Nephron progenitor cell (in vitro differentiated cells): ENCODE data around the gene AKAP7.

ENCODE experiments used
- DNase-seq: peaks from one replicate; pipeline ENCODE4 v3.0.0; 2021
- H3K27ac Mint-ChIP-seq: 2 replicates; pipeline ENCODE4 v1.8.0; 2021; ENCODE audit warnings: mild to moderate bottlenecking, moderate library complexity, mixed read lengths
- H3K27me3 Mint-ChIP-seq: 2 replicates; pipeline ENCODE4 v1.8.0; 2021; ENCODE audit warnings: mild to moderate bottlenecking, low read depth, mixed read lengths; ENCODE audit not compliant: poor library complexity
- H3K36me3 Mint-ChIP-seq: 2 replicates; pipeline ENCODE4 v1.8.0; 2021; ENCODE audit warnings: low read depth, mixed read lengths
- H3K4me1 Mint-ChIP-seq: 2 replicates; pipeline ENCODE4 v1.8.0; 2021; ENCODE audit warnings: mixed read lengths
- H3K4me3 Mint-ChIP-seq: 2 replicates; pipeline ENCODE4 v1.8.0; 2021; ENCODE audit warnings: mild to moderate bottlenecking, moderate library complexity, mixed read lengths
- H3K9me3 Mint-ChIP-seq: 2 replicates; pipeline ENCODE4 v1.8.0; 2021; ENCODE audit warnings: mild to moderate bottlenecking, moderate library complexity, mixed read lengths
- TF ChIP-seq, protein P1 (sequence below): fragments of 200-600 bp; sonication (generic); IDR thresholded peaks from 2 replicates; pipeline ENCODE4 v1.5.0; 2021; ENCODE audit warnings: antibody characterized with exemption

The AKAP7 gene

DNA sequence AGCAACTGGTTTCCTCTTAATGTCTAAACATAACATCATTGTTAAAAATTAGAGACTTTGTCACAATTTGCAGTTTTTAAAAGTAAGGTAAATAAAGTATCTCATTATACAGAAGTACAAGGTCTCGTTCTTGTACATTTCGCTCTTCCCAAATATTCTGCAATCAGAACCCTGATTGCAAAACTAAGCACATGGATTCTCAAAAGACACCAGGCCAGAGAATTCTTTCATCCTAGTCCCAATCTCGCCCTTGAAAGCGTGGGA, 355 bp upstream of the AKAP7 start:
- TF ChIP-seq, protein P1, sequence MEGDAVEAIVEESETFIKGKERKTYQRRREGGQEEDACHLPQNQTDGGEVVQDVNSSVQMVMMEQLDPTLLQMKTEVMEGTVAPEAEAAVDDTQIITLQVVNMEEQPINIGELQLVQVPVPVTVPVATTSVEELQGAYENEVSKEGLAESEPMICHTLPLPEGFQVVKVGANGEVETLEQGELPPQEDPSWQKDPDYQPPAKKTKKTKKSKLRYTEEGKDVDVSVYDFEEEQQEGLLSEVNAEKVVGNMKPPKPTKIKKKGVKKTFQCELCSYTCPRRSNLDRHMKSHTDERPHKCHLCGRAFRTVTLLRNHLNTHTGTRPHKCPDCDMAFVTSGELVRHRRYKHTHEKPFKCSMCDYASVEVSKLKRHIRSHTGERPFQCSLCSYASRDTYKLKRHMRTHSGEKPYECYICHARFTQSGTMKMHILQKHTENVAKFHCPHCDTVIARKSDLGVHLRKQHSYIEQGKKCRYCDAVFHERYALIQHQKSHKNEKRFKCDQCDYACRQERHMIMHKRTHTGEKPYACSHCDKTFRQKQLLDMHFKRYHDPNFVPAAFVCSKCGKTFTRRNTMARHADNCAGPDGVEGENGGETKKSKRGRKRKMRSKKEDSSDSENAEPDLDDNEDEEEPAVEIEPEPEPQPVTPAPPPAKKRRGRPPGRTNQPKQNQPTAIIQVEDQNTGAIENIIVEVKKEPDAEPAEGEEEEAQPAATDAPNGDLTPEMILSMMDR: no peak
- Mint-ChIP-seq H3K27ac (peak overlapping the region; percentile 36), H3K4me3 (peak overlapping the region; percentile 83), H3K36me3 (peaks cover 10% of the 10 kb centered on the region), H3K9me3 (peaks cover 7% of the 10 kb centered on the region), H3K27me3 (peaks cover 10% of the 10 kb centered on the region), H3K4me1 (peaks cover 30% of the 10 kb centered on the region)
- DNase-seq: no peak

DNA sequence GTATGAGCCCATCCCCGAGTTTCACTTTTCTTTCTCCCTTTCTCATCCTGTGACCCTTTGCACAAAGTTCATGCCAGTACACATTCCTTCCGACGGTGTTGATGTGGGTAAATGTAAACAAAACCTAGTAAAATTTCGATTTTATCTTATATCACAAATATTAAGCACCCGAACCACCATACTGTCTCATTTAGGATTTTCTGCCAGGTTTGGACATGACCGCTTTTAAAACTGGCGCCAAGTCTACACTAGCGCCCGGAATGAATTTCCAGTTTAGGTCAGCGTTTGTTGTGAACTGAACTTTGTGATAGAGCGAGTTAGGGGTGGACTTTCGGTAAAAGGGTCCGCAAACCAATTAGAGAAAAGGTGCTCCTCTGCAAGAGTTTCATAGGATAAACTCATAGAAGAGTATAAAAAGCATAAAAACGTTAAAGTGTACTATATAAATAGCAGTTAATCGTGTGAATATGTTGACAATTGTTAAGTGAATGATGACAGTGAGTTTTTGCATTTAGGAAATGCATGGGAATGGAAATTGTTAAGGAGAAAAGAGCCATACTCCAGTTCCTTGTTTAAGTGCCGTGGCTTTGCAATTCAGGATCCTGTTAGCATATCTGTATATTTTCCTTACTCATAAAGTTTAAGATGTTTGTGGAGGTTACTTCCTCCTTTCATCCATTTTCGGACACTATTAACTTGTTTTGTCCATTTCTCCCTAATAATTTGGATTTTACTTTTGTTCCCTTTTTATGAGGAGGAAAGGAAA, 937 bp downstream of the AKAP7 start:
- Mint-ChIP-seq H3K4me1 (peaks cover 31% of the 10 kb centered on the region), H3K9me3 (peaks cover 7% of the 10 kb centered on the region), H3K27ac (peak overlapping the region; percentile 56), H3K27me3 (peaks cover 10% of the 10 kb centered on the region), H3K36me3 (peaks cover 12% of the 10 kb centered on the region), H3K4me3 (peak overlapping the region; percentile 87)
- DNase-seq: no peak
- TF ChIP-seq, protein P1: no peak

DNA sequence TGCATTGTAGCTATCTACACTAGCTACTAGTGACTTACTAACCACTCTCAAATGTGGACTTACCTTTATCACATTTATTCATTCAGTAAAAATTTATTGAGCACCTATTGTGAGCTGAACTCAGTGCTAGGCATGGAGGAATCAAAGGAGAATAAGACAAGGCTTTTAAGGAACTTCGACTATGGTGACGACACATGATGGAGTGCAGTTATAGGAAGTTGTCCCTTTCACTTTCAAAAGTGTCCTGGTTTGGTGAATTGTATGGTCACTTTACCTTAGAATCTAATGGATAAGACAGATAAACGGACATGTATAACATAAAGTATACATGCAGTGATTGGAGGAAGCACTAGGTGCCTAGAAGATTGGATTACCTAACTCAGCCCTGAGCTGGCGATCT, 4.3 kb downstream of the AKAP7 start:
- peaks cover 10% of the 10 kb centered on the region for H3K27me3 Mint-ChIP-seq
- H3K9me3 Mint-ChIP-seq: peaks cover 14% of the 10 kb centered on the region
- peaks cover 39% of the 10 kb centered on the region for H3K36me3 Mint-ChIP-seq
- no peak overlapping the region for H3K4me3 Mint-ChIP-seq
- no peak for DNase-seq
- H3K4me1 Mint-ChIP-seq: peaks cover 19% of the 10 kb centered on the region
- no peak overlapping the region for H3K27ac Mint-ChIP-seq
- TF ChIP-seq, protein P1: no peak

DNA sequence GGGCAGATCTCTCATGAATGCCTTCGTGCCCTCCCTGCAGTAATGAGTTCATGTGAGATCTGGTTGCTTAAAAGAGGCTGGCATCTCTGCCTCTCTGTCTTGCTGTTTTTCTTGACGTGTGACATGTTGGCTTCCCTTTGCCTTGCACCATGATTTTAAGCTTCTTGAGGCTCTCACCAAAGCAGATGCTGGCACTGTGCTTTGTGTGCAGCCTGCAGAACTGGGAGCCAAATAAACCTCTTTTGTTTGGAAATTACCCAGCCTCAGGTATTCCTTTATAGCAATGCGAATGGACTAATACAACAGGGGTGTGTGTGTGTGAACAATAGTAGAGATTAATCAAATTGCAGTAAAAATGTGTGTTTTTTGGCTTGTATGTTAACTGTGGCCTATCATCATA, 8.1 kb downstream of the AKAP7 start:
- DNase-seq: no peak
- Mint-ChIP-seq H3K9me3 (peaks cover 8% of the 10 kb centered on the region), H3K27me3 (no peaks in the 10 kb centered on the region), H3K27ac (no peak overlapping the region), H3K4me3 (no peak overlapping the region), H3K36me3 (peaks cover 41% of the 10 kb centered on the region), H3K4me1 (peaks cover 5% of the 10 kb centered on the region)
- TF ChIP-seq, protein P1: no peak

DNA sequence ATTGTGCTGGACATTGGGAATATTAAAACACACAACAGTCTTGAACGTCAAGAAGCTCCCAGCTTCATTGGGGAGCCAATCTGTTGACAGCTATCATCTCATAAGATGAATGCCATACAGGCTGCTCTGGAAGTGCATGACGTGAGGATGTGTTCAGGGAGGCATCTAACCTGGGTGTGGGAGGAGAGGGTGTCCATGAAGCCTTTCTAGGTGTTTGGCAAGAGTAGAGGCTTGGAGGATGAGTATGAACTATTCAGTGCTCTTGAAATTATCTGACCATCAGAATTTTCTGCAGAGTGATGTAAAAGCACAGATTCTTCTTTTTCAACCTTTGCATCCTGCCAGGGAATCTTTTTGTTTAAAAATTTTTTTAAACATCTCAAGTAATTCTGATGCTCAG, 11.6 kb downstream of the AKAP7 start:
- H3K36me3 Mint-ChIP-seq: peaks cover 30% of the 10 kb centered on the region

More for the DNA sequence above, 11.6 kb downstream of the AKAP7 start:
- no peak overlapping the region for H3K4me3 Mint-ChIP-seq
- H3K4me1 Mint-ChIP-seq: no peaks in the 10 kb centered on the region
- peaks cover 3% of the 10 kb centered on the region for H3K27me3 Mint-ChIP-seq
- DNase-seq: no peak
- peaks cover 7% of the 10 kb centered on the region for H3K9me3 Mint-ChIP-seq
- TF ChIP-seq, protein P1: no peak
- H3K27ac Mint-ChIP-seq: no peak overlapping the region
